Measurements from ENCODE around the gene ARHGEF1. TPM values are rescaled to one million over a fixed set of nuclear protein-coding genes. Genes with fewer than 3 reads are reported as not detected.

The ARHGEF1 gene
- total RNA-seq, 1 experiment from 2014 or later: 106 TPM

DNA sequence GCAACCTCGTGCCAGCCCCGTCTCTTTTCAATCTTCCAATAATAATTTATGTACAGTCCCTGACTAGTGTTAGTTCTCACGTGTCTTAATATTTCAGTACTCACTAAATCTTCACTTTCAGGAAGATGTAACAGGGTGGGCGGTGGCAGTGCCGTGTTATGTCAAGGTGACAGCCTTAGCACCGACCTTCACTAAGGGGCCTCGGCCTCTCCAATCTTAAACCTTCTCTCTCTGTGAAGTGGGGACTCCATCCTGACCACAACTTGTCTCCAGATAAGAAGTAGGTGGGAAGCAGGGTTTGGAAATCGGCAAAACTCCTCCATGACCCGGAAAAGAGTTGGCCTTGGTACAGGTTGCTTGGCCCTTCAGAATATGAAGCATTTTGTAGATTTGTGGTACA is 21.1 kb upstream of the ARHGEF1 start:
- no peaks in the 10 kb centered on the region for H3K9me3 Mint-ChIP-seq (ENCODE audit: unreplicated experiment)
- no peak for DNase-seq (ENCODE audit: unreplicated experiment)
- peak overlapping the region; percentile 82 for H3K4me3 Mint-ChIP-seq (ENCODE audit: unreplicated experiment)
- peaks cover 20% of the 10 kb centered on the region for H3K4me1 Mint-ChIP-seq (ENCODE audit: insufficient read depth, unreplicated experiment)
- CTCF ChIA-PET: interaction anchor here (0.6 to 6.2 kb wide), 4 partner anchors 11 to 89 kb away, joined by 4 to 32 read pairs (median 6); no protein-coding TSS in a partner anchor
- POLR2A ChIA-PET: interaction anchor here (0.6 to 7.7 kb wide), 4 partner anchors 11 to 99 kb away, joined by 3 to 134 read pairs (median 83); partner anchors contain the start of genes ARHGEF1, CD79A and RABAC1
- BruUV-seq (replicated peaks): no TSS peak
- intact Hi-C loops (cut with micrococcal nuclease): no loop called here
- TF ChIP-seq, protein P1, sequence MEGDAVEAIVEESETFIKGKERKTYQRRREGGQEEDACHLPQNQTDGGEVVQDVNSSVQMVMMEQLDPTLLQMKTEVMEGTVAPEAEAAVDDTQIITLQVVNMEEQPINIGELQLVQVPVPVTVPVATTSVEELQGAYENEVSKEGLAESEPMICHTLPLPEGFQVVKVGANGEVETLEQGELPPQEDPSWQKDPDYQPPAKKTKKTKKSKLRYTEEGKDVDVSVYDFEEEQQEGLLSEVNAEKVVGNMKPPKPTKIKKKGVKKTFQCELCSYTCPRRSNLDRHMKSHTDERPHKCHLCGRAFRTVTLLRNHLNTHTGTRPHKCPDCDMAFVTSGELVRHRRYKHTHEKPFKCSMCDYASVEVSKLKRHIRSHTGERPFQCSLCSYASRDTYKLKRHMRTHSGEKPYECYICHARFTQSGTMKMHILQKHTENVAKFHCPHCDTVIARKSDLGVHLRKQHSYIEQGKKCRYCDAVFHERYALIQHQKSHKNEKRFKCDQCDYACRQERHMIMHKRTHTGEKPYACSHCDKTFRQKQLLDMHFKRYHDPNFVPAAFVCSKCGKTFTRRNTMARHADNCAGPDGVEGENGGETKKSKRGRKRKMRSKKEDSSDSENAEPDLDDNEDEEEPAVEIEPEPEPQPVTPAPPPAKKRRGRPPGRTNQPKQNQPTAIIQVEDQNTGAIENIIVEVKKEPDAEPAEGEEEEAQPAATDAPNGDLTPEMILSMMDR (IDR thresholded peaks at IDR 0.05; ENCODE audit: unreplicated experiment): no peak
- H3K36me3 Mint-ChIP-seq (ENCODE audit: insufficient read depth, unreplicated experiment): peaks cover 69% of the 10 kb centered on the region
- peak overlapping the region; percentile 97 for H3K27ac Mint-ChIP-seq (ENCODE audit: low read depth, unreplicated experiment)
- H3K27me3 Mint-ChIP-seq (ENCODE audit: insufficient read depth, unreplicated experiment): no peaks in the 10 kb centered on the region

DNA sequence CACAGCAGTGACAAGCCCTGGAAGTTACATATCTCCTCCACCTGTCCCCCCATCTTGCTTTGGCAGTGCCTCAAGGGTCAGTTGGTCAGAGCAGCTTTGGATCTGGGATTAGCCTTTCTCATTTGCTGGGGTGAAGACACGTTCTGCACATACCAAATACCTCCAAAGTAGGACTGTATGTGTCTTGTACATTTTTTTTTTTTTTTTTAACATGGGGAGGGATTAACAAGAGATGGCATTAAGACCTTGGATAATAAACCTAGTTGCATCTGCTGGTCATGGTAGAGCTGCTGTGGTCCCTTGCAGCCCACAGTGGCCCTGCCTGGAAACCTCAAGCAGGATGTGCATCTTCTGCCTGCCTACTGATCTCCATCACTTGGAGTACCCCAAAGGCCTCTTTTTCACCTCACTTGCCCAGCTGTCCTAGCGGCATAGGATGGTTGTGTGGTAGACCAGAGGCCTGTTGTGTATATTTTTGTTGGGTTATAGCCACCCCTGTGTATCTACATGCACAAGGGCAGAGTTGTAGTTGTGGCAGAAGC is 20.5 kb upstream of the ARHGEF1 start:
- BruUV-seq (replicated peaks): no TSS peak
- H3K4me1 Mint-ChIP-seq (ENCODE audit: insufficient read depth, unreplicated experiment): peaks cover 20% of the 10 kb centered on the region
- ChIA-PET CTCF (interaction anchor here (0.6 to 6.2 kb wide), 5 partner anchors 10 to 597 kb away, joined by 3 to 32 read pairs (median 4); no protein-coding TSS in a partner anchor), POLR2A (interaction anchor here (6.6 to 7.7 kb wide), 2 partner anchors 11 to 23 kb away, joined by 125 to 134 read pairs; partner anchors contain the start of genes ARHGEF1 and CD79A)
- TF ChIP-seq, protein P1 (IDR thresholded peaks at IDR 0.05; ENCODE audit: unreplicated experiment): no peak
- H3K9me3 Mint-ChIP-seq (ENCODE audit: unreplicated experiment): no peaks in the 10 kb centered on the region
- no peaks in the 10 kb centered on the region for H3K27me3 Mint-ChIP-seq (ENCODE audit: insufficient read depth, unreplicated experiment)
- no peak for DNase-seq (ENCODE audit: unreplicated experiment)
- H3K27ac Mint-ChIP-seq (ENCODE audit: low read depth, unreplicated experiment): peak overlapping the region; percentile 97
- H3K36me3 Mint-ChIP-seq (ENCODE audit: insufficient read depth, unreplicated experiment): peaks cover 75% of the 10 kb centered on the region
- H3K4me3 Mint-ChIP-seq (ENCODE audit: unreplicated experiment): peak overlapping the region; percentile 82
- intact Hi-C loops (cut with micrococcal nuclease): no loop called here

DNA sequence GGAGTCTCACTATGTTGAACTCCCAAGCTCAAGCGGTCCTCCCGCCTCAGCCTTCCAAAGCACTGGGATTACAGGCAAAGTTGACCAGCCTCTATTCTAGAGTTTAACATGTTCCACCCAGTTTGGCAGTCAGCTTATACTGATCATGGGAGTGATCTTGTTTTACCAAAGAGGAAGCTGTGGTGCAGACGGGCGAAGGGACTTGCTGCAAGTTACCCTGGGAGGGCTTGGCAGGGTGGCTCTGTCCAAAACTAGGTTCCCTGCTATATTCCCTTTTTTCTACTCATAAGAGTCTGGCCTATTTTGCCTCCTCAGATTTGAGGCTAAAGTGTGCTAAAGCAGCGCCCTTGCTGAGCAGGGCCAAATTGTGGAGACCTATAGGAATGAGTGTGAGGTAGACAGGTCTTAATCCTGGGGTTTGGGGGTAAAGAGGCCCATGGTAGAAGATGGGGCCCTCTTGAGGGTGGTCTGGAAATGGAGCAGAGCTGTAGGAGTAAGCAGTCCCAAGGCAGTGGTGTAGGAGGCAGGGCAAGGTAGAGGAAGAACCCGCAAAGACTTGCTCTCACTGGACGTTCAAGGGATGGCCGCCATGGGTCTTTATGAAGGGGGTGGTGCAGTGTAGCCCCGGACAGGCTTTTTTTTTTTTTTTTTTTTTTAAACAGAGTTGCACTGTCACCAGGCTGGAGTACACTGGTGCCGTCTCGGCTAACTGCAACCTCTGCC is 19.6 kb upstream of the ARHGEF1 start:
- H3K36me3 Mint-ChIP-seq (ENCODE audit: insufficient read depth, unreplicated experiment): peaks cover 84% of the 10 kb centered on the region
- no peak overlapping the region for H3K27ac Mint-ChIP-seq (ENCODE audit: low read depth, unreplicated experiment)
- no TSS peak for BruUV-seq (replicated peaks)
- TF ChIP-seq, protein P1 (IDR thresholded peaks at IDR 0.05; ENCODE audit: unreplicated experiment): no peak
- peaks cover 28% of the 10 kb centered on the region for H3K4me1 Mint-ChIP-seq (ENCODE audit: insufficient read depth, unreplicated experiment)
- intact Hi-C loops (cut with micrococcal nuclease): no loop called here
- H3K9me3 Mint-ChIP-seq (ENCODE audit: unreplicated experiment): no peaks in the 10 kb centered on the region
- H3K27me3 Mint-ChIP-seq (ENCODE audit: insufficient read depth, unreplicated experiment): no peaks in the 10 kb centered on the region
- no peak for DNase-seq (ENCODE audit: unreplicated experiment)
- H3K4me3 Mint-ChIP-seq (ENCODE audit: unreplicated experiment): peak overlapping the region; percentile 82
- ChIA-PET POLR2A (interaction anchor here (0.6 to 7.7 kb wide), 3 partner anchors 10 to 804 kb away, joined by 3 to 134 read pairs (median 125); partner anchors contain the start of genes ARHGEF1 and CD79A), CTCF (interaction anchor here (0.7 to 6.2 kb wide), 3 partner anchors 9 to 598 kb away, joined by 3 to 32 read pairs (median 3); no protein-coding TSS in a partner anchor)

DNA sequence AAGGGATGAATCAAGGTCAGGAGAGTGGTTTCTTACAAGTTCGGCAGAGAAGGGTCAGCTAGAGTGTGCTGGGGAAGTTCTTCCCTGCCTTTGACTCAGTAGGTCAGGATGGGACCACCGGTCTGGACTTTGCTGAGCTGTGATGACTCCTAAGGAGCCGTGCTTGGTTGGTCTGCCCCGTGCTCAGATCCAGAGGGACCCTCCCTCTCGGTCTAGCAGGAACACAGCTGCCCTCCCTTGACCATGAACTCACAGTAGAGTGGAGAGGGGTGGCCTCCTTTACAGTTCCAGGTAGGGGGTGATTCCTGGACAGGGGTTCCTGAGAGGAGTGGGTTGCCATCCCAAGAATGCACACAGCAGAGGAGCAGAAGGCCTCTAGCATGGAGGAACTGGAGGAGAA is 18.6 kb upstream of the ARHGEF1 start:
- intact Hi-C loops (cut with micrococcal nuclease): no loop called here
- H3K36me3 Mint-ChIP-seq (ENCODE audit: insufficient read depth, unreplicated experiment): peaks cover 94% of the 10 kb centered on the region
- H3K27ac Mint-ChIP-seq (ENCODE audit: low read depth, unreplicated experiment): no peak overlapping the region
- H3K4me3 Mint-ChIP-seq (ENCODE audit: unreplicated experiment): peak overlapping the region; percentile 32
- DNase-seq (ENCODE audit: unreplicated experiment): no peak
- H3K27me3 Mint-ChIP-seq (ENCODE audit: insufficient read depth, unreplicated experiment): no peaks in the 10 kb centered on the region
- POLR2A ChIA-PET: interaction anchor here (6.6 to 7.7 kb wide), 2 partner anchors 9 to 21 kb away, joined by 125 to 134 read pairs; partner anchors contain the start of genes ARHGEF1 and CD79A
- BruUV-seq (replicated peaks): no TSS peak
- TF ChIP-seq, protein P1 (IDR thresholded peaks at IDR 0.05; ENCODE audit: unreplicated experiment): no peak
- peaks cover 28% of the 10 kb centered on the region for H3K4me1 Mint-ChIP-seq (ENCODE audit: insufficient read depth, unreplicated experiment)
- CTCF ChIA-PET: interaction anchor here (0.6 to 0.7 kb wide), 2 partner anchors 9 to 10 kb away, joined by 3 read pairs; no protein-coding TSS in a partner anchor
- no peaks in the 10 kb centered on the region for H3K9me3 Mint-ChIP-seq (ENCODE audit: unreplicated experiment)

Data from MCF 10A (cell line).